ENCODE measurements around the gene VCX3A.

DNA sequence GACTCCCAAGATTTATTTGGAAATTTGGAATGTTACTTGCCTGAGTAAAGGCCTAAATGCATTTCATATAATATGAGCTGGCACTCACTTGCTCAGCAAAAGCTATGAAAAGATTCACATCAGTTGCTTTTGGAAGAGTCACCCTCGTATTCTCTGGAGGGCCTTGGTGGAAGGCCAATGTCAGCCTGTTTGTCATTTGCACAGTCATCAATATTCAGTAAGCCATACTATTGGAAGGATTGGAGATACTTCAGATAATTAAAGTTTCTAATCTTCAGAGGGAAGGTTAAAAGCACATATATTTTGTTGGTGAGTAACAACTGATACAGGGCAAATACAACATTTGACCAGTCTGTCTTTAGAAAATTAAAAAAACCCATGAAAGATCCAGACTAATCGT, 36.6 kb downstream of the VCX3A start:
- TF ChIP-seq ELK1 (IDR thresholded peaks at IDR 0.05; ENCODE audit: borderline replicate concordance, low read depth, low read length): no peak
- TF ChIP-seq USF2 (IDR thresholded peaks at IDR 0.05; ENCODE audit: low read depth, low read length): no peak
- TF ChIP-seq, protein P1, sequence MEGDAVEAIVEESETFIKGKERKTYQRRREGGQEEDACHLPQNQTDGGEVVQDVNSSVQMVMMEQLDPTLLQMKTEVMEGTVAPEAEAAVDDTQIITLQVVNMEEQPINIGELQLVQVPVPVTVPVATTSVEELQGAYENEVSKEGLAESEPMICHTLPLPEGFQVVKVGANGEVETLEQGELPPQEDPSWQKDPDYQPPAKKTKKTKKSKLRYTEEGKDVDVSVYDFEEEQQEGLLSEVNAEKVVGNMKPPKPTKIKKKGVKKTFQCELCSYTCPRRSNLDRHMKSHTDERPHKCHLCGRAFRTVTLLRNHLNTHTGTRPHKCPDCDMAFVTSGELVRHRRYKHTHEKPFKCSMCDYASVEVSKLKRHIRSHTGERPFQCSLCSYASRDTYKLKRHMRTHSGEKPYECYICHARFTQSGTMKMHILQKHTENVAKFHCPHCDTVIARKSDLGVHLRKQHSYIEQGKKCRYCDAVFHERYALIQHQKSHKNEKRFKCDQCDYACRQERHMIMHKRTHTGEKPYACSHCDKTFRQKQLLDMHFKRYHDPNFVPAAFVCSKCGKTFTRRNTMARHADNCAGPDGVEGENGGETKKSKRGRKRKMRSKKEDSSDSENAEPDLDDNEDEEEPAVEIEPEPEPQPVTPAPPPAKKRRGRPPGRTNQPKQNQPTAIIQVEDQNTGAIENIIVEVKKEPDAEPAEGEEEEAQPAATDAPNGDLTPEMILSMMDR (conservative IDR thresholded peaks at IDR 0.05; ENCODE audit: low read depth, low read length): no peak
- TF ChIP-seq NFE2L2 (IDR thresholded peaks at IDR 0.05; ENCODE audit: low read depth, low read length): no peak
- no peak for TF ChIP-seq BHLHE40 (IDR thresholded peaks at IDR 0.05; ENCODE audit: low read depth, low read length)
- TF ChIP-seq RCOR1 (IDR thresholded peaks at IDR 0.05; ENCODE audit: insufficient replicate concordance, low read length): no peak
- no peak for TF ChIP-seq FOS (IDR thresholded peaks at IDR 0.05; ENCODE audit: low read depth, low read length)
- TF ChIP-seq POLR2A (IDR thresholded peaks at IDR 0.05; ENCODE audit: low read depth, low read length): no peak
- no peak for TF ChIP-seq RAD21 (IDR thresholded peaks at IDR 0.05; ENCODE audit: low read length)
- no peak for TF ChIP-seq SMC3 (IDR thresholded peaks at IDR 0.05; ENCODE audit: low read depth, low read length)
- no peak for TF ChIP-seq CEBPB (IDR thresholded peaks at IDR 0.05; ENCODE audit: low read depth, low read length)
- no peak for TF ChIP-seq RFX5 (IDR thresholded peaks at IDR 0.05; ENCODE audit: low read depth, low read length)
